ENCODE data around the gene FUS. TPM values are rescaled to one million over a fixed set of nuclear protein-coding genes. Genes with fewer than 3 reads are reported as not detected.
A peak's percentile ranks its signal among the peaks of the same experiment; 100 is the strongest.

FUS gene
- total RNA-seq, 3 donors from 2014 or later: 59.0 to 78.3 (median 73.9) TPM

- Histone ChIP-seq H3K27me3 (no peaks in the 10 kb centered on the region), H3K4me3 (peak overlapping the region; percentile 80 to 81 (median 81)), H3K36me3 (peaks cover 6% of the 10 kb centered on the region), H3K27ac (peak overlapping the region; percentile 96), H3K4me1 (peaks cover 0 to 16% of the 10 kb centered on the region in 2 donors), H3K9me3 (no peaks in the 10 kb centered on the region)
- TF ChIP-seq POLR2AphosphoS5 (IDR thresholded peaks at IDR 0.05): no peak
- no peak for TF ChIP-seq CTCF (IDR thresholded peaks at IDR 0.05)
- TF ChIP-seq POLR2A (IDR thresholded peaks at IDR 0.05): no peak
- DNase-seq (ENCODE audit: low spot score in 2 of 2): peak in 1 of 2 donors; percentile 22
- intact Hi-C loops (cut with DNase I; ENCODE audit: low total_unique reads): no loop called here
These were observed 1.3 kb downstream of the FUS start for GRCh38 chr16:31181102-31181830.

- intact Hi-C loops (cut with DNase I; ENCODE audit: low total_unique reads): no loop called here
- TF ChIP-seq POLR2AphosphoS5 (IDR thresholded peaks at IDR 0.05): no peak
- TF ChIP-seq CTCF (IDR thresholded peaks at IDR 0.05): no peak
- no peak for TF ChIP-seq POLR2A (IDR thresholded peaks at IDR 0.05)
- DNase-seq (ENCODE audit: low spot score in 2 of 2): no peak
- no peak overlapping the region for H3K27ac ChIP-seq
- H3K27me3 ChIP-seq: no peaks in the 10 kb centered on the region
- H3K4me3 ChIP-seq: peak overlapping the region in 2 of 3 donors; percentile 81
- H3K4me1 ChIP-seq: peaks cover 0 to 16% of the 10 kb centered on the region in 2 donors
- H3K36me3 ChIP-seq: peaks cover 12% of the 10 kb centered on the region
- H3K9me3 ChIP-seq: no peaks in the 10 kb centered on the region
These were observed 2.5 kb downstream of the FUS start for GRCh38 chr16:31182391-31182790.

GRCh38 chr16:31183432-31184428 is 3.8 kb downstream of the FUS start:
- Histone ChIP-seq H3K27ac (no peak overlapping the region), H3K36me3 (peaks cover 12% of the 10 kb centered on the region), H3K27me3 (no peaks in the 10 kb centered on the region), H3K9me3 (no peaks in the 10 kb centered on the region), H3K4me1 (peaks cover 0 to 16% of the 10 kb centered on the region in 2 donors), H3K4me3 (peak overlapping the region in 1 of 3 donors; percentile 81)
- intact Hi-C loops (cut with DNase I; ENCODE audit: low total_unique reads): no loop called here
- DNase-seq (ENCODE audit: low spot score in 2 of 2): no peak
- no peak for TF ChIP-seq POLR2A (IDR thresholded peaks at IDR 0.05)
- no peak for TF ChIP-seq POLR2AphosphoS5 (IDR thresholded peaks at IDR 0.05)
- TF ChIP-seq CTCF (IDR thresholded peaks at IDR 0.05): no peak

GRCh38 chr16:31184888-31185287 is 4.9 kb downstream of the FUS start:
- H3K4me3 ChIP-seq: no peak overlapping the region
- H3K9me3 ChIP-seq: no peaks in the 10 kb centered on the region
- H3K4me1 ChIP-seq: peaks cover 0 to 16% of the 10 kb centered on the region in 2 donors
- H3K27me3 ChIP-seq: no peaks in the 10 kb centered on the region
- intact Hi-C loops (cut with DNase I; ENCODE audit: low total_unique reads): no loop called here
- H3K27ac ChIP-seq: no peak overlapping the region
- H3K36me3 ChIP-seq: peaks cover 21% of the 10 kb centered on the region
- TF ChIP-seq POLR2AphosphoS5 (IDR thresholded peaks at IDR 0.05) (no peak), POLR2A (IDR thresholded peaks at IDR 0.05) (no peak), CTCF (IDR thresholded peaks at IDR 0.05) (no peak)
- no peak for DNase-seq (ENCODE audit: low spot score in 2 of 2)
